ENCODE measurements around the gene SLC16A12. TPM values are rescaled to one million over a fixed set of nuclear protein-coding genes. Genes with fewer than 3 reads are reported as not detected.
"Not testable (repeated sequence)": the region's sequence is repeated elsewhere in the genome, so short reads cannot be mapped to it uniquely, and the experiment has no call there.

Gene SLC16A12
- total RNA-seq, 2 donors from 2014 or later: 0.20 to 0.24 TPM

GRCh38 chr10:89395141-89395540 lies 140.3 kb downstream of the SLC16A12 start:
- no peak for TF ChIP-seq CTCF (IDR thresholded peaks at IDR 0.05)
- Histone ChIP-seq H3K9me3 (no peaks in the 10 kb centered on the region), H3K4me1 (no peaks in the 10 kb centered on the region), H3K9ac (ENCODE audit: low read depth in 2 of 2, low read length in 2 of 2) (no peak overlapping the region), H3K27ac (no peak overlapping the region), H3K4me3 (no peak overlapping the region), H3K27me3 (no peaks in the 10 kb centered on the region), H3K36me3 (no peaks in the 10 kb centered on the region)
- intact Hi-C loops (cut with DNase I): no loop called here
- DNase-seq: peak; percentile 11

DNA sequence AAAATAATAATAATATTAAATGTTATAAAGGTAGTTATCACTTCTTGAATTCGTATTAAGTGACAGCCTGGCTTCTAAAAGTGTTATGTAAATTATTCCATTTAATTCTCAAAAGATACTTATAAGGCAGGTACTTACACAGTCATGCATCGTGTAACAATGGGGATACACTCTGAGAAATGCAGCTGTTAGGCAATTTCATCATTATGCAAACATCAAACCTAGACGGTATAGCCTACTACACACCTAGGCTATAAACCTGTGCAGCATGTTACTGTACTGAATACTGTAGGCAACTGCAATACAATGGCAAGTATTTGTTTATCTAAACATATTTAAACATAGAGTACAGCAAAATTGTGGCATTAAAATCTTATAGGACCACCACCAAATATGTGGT lies 141.5 kb downstream of the SLC16A12 start:
- H3K27ac ChIP-seq: no peak overlapping the region
- intact Hi-C loops (cut with DNase I): no loop called here
- no peaks in the 10 kb centered on the region for H3K4me1 ChIP-seq
- no peak overlapping the region for H3K9ac ChIP-seq (ENCODE audit: low read depth in 2 of 2, low read length in 2 of 2)
- no peaks in the 10 kb centered on the region for H3K9me3 ChIP-seq
- DNase-seq: peak; percentile 1
- TF ChIP-seq CTCF (IDR thresholded peaks at IDR 0.05): no peak
- H3K36me3 ChIP-seq: no peaks in the 10 kb centered on the region
- H3K27me3 ChIP-seq: no peaks in the 10 kb centered on the region
- no peak overlapping the region for H3K4me3 ChIP-seq

GRCh38 chr10:89392974-89393373 lies 142.4 kb downstream of the SLC16A12 start:
- intact Hi-C loops (cut with DNase I): no loop called here
- no peak for TF ChIP-seq CTCF (IDR thresholded peaks at IDR 0.05)
- peak overlapping the region; percentile 64 for H3K27ac ChIP-seq
- no peaks in the 10 kb centered on the region for H3K27me3 ChIP-seq
- H3K36me3 ChIP-seq: no peaks in the 10 kb centered on the region
- peak; percentile 38 for DNase-seq
- H3K9me3 ChIP-seq: no peaks in the 10 kb centered on the region
- no peaks in the 10 kb centered on the region for H3K4me1 ChIP-seq
- H3K4me3 ChIP-seq: peak overlapping the region; percentile 24
- peak overlapping the region in 1 of 2 donors; percentile 73 for H3K9ac ChIP-seq (ENCODE audit: low read depth in 2 of 2, low read length in 2 of 2)

DNA sequence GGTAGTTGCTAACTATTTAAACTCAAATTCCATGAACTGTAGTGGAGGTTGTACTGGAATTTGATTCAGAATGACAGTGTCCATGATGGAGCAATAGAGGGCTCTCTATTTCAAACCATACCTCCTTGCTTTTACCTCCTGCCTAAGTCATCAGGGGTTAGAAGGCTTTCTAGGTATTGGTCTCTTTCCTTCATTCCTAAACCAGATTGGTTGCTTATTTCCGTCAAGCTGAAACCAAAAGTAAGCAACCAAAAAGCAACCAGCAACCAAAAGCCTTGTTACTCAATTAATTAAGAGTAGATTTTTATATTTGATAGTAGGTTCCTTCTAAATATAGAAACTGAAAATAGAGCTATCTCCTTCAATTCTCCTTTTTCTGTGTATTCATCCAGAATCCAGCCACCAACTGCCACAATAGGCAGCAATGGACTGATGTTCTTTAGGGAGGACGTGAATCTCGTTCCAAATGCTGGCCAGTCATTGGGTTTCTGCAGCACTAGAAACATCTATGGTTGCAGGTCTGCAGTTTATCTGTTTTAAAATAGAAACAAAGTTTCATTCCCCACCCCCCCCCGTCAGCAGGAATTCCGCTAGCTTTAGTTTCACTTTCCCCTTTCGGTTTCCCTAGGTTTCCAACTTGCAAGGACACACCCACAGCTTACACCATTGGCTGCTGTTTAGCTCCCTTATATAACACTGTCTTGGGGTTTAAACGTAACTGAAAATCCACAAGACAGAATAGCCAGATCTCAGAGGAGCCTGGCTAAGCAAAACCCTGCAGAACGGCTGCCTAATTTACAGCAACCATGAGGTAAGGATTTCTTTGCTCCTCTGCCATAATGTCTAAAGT lies 143.3 kb downstream of the SLC16A12 start, which contains the start of gene IFIT1:
IFIT1 (plus strand) TSS at position 717 of the 850 bp plus-strand sequence; CDS start at position 807, 90 bp downstream.
- peak; percentile 73 for DNase-seq
- Histone ChIP-seq H3K4me1 (no peaks in the 10 kb centered on the region), H3K27me3 (no peaks in the 10 kb centered on the region), H3K4me3 (peak within 1 kb of the TSS; percentile 24), H3K9ac (ENCODE audit: low read depth in 2 of 2, low read length in 2 of 2) (peak within 1 kb of the TSS in 1 of 2 donors; percentile 73), H3K36me3 (no peaks in the 10 kb centered on the region), H3K9me3 (no peaks in the 10 kb centered on the region), H3K27ac (peak within 1 kb of the TSS; percentile 64)
- intact Hi-C loops (cut with DNase I): no loop called here
- no peak for TF ChIP-seq CTCF (IDR thresholded peaks at IDR 0.05)

DNA sequence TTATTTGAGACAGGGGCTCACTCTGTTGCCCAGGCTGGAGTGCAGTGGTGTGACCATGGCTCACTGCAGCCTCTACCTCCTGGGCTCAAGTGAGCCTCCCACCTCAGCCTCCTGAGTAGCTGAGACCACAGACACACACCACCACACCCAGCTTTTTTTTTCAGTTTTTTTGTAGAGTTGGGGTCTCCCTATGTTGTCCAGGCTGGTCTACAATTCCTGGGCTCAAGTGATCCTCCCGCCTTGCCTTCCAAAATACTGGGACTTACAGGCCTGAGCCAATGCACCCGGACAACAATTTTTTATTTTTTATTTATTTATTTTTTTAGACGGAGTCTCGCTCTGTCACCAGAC lies 144.2 kb downstream of the SLC16A12 start:
- intact Hi-C loops (cut with DNase I); H3K27me3 ChIP-seq: not testable (repeated sequence)

More for the DNA sequence above, 144.2 kb downstream of the SLC16A12 start:
- not testable (repeated sequence) for H3K27ac ChIP-seq; H3K36me3 ChIP-seq; H3K4me1 ChIP-seq; H3K9ac ChIP-seq (ENCODE audit: low read depth in 2 of 2, low read length in 2 of 2); H3K9me3 ChIP-seq; H3K4me3 ChIP-seq
- DNase-seq: peak; percentile 12
